Smooth muscle cell of the brain vasculature (primary cell): ENCODE data around the gene WNK2.
"Not testable (repeated sequence)": the region's sequence is repeated elsewhere in the genome, so short reads cannot be mapped to it uniquely, and the experiment has no call there.

Source experiments
- DNase-seq: peaks from one replicate; pipeline ENCODE4 v3.0.0-alpha.2; 2012; ENCODE audit warnings: low read depth, low spot score

Gene WNK2

DNA sequence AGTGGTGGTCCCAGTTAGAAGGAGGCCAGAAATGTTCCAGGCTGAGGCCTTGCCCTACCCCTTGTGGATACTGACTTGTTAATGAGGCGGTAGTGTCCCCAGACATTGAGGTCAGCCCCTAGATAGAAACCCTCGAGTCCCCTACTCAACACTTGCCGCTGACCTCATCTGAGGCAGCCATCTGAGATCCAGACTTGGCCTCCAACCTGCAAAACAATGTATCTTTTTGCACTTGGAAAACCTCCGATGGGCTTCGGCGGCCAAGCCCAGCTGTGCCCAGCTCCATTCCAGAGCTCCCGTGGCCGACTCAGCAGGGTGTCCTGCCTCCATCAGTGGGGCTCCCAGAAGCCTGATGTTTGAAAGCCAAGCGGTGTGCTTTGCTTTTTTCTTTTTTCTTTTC lies 122.1 kb downstream of the WNK2 start:
- no peak for DNase-seq

DNA sequence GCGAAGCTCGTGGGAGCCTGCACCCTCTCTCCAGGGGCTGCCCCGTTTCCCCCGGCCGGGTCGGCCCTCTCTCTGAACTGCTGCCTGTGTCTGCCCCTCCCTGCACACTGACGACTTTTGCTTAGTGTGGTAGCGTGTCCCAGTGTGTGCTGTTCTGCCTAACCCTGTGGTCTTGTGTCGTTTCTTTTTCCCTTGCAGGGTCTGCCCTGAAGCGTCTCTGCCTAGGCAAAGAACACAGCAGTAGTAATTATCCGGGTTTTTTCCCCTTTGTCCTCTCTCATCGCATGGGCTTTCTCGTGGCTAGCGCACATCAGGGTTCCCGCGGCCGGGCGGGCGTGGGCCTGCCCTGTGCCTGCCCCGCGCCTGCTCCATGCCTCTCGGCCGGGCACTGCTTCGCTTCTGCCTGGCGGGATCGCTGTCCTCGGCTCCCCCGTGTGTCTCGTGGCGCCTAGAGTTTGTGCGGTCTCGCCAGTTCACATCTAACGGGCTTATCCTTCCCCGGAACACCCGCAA lies 122.7 kb downstream of the WNK2 start:
- no peak for DNase-seq

DNA sequence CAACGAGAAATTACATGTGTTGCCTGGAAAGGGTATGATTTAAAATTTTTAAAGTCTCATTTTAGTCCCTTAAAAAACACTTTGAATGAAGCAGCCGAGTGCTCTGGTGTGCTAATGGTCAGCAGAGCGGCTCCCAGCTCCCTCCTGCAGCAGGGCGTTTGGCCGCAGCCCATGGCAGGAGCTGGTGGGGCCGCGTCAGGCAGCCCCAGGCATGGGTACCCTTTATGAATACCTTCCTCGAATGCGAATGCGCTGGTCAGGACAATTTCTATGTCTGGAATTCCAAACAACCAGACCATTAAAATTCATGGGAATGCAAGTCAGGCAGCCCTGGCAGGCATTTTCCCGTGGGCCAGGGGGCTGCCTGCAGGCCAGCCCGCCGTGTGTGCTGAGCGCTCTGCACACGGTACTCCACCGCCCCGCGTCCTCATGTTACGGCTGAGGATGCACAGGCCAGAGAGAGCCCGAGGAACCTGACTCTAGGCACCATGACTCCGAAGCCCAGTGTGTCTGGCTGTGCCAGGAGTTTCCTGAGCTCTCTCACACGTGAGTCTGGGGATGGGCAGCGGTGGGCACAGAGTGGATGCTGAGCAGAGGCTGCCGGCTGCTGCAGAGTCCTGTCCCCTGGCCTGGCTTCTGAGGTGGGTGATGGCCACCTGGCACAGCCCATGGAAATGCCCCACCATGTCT lies 123.7 kb downstream of the WNK2 start:
- DNase-seq: no peak

DNA sequence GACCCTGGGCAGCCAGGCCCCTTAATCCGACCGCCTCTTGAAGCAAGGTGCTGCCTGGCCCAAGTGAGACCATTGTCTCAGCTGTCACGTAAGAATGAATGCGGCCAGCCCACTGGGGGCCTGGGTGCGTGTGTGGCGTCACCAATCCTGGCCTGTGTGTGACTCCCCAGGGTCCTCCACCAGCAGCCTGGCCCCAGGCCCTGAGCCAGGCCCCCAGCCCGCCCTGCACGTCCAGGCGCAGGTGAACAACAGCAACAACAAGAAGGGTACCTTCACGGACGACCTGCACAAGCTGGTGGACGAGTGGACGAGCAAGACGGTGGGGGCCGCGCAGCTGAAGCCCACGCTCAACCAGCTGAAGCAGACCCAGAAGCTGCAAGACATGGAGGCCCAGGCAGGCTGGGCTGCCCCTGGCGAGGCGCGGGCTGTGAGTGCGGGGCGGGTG lies 124.2 kb downstream of the WNK2 start:
- no peak for DNase-seq

DNA sequence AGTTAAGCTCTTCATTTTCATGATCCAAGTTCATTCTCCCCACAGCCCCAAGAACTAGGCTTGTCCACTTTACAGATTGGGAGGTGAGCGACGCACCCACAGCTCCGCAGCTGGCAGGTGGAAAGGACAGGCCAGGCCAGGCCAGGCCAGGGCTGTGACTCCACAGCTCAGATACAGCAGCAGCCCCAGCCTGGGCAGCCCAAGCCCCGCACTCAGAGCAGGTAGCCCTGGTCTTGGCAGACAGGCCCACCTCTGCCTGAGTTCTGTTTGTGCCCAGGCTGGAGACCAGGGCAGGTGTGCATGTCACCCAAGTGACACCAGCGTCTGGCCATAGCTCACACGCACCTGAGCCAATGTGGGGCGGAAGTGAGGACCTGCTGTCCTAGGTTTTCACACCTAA lies 124.7 kb downstream of the WNK2 start:
- DNase-seq: no peak

DNA sequence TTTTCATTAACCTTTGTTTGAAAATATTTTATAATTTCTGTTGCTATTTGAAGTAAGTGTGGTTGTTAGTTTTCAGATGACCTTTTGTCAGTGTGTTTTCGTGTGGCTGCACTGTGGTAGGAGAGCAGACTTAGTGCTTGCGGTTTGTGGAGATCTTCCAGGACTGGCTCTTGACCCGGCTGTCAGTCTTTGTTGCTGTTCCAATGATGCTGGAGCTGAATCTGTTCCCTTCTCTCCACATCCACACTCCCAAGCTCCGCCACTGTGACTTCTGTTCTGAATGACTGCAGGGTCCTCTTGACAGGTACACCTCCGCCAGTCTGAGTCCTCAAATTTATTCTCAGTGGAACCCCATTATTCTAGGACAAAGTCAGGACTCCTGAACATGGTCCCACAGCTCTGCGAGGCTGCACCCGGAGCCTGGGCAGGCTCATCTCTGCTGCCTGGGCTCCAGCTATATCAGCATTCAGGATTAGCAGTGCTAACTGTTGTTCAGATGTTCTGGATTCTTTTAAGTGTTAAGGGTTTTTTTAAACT lies 126.0 kb downstream of the WNK2 start:
- no peak for DNase-seq

DNA sequence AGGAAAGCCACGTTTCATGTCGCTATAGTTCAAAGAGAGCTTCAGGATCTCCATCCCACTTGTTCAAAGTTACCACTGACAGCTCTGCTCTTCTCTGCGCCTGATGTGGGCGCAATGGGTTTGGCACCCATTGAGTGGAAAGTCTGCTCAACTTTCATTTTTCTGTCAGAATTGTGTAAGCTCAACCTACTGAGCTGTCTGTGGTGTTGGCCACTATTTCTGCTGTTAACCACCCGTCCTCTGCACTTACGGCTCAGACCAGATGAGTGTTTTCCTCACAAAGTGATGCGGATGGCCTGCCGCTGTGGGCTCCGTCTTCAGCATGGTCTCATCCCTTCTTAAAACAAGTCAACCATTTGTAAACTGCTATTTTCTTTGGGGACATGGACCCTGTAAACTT lies 131.2 kb downstream of the WNK2 start:
- DNase-seq: no peak

DNA sequence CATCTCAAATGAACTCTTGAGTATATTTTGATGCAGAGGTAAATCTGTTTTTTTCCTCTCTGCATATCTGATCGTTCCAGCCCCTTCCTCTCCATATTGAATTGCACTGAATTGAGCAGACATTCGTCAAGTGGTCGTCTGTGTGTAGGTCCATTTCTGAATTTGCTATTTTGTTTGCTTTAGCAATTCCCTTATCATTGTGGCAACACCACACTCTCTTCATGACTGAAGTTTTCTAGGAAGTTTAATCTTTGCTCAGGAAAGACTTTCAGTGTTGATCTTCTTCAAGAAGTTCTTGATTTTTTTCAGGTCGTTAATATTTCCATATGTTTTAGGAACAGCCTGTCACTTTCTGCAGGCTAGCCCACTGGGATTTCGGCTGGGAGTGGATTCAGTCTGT lies 132.0 kb downstream of the WNK2 start:
- DNase-seq: no peak

DNA sequence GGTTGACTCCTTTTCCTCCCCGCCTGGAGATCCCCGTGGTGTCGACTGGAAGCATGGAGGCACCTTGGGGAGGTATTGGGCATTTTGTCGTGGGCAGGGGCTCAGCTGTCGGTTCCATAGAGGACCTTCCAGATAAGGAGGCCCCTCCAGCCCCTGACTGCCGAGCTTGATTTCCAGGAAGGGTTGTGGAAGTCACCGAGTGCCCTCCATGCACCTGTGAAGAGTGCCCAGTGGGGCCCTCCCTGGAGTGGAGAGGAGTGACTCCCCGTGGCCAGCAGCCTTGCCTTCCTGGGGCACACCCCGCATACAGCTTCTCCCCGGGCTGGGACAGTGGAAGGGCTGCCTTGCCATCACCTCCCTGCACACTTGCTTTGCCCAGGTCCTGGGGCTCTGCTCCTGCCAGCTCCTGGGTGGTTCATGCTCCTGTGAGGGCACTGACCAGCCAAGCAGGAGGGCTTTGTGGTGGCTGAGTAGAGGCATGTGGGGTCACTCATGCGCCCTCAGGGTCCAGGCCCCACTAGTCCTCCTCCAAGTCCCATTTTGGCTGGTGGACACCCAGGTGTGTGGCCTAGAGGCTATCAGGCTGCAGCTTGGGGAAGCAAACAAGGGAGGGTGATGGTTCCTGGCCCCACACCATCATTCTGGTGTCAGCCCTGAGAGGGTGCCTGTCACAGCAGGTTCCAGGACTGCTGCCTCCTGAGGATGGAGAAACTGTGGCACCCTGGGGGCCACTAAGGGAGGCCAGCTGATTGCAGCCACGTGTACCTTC lies 133.0 kb downstream of the WNK2 start:
- no peak for DNase-seq

DNA sequence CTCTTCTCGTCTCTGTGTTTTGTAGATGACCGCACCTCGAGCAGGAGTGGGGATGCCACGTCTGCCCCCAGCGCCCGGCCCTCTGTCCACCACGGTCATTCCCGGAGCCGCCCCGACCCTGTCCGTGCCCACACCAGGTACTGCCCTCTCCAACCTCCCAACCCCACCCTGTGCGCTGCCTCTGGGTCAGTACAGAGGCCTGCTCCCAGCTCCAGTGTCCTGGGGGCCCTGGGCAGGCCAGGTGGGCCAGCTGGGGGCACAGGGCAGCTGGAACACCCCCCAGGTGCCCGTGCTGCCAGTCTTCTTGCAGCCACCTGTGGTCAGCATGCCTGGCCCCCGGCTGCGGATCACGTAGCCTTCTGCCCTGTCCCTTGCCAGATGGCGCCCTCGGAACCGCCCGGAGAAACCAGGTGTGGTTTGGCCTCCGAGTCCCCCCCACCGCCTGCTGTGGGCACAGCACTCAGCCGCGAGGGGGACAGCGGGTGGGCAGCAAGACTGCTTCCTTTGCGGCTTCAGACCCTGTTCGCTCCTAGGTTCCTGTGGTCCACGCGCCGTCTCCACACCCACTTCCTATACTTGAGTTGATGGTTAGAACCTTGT lies 133.7 kb downstream of the WNK2 start:
- DNase-seq: no peak

DNA sequence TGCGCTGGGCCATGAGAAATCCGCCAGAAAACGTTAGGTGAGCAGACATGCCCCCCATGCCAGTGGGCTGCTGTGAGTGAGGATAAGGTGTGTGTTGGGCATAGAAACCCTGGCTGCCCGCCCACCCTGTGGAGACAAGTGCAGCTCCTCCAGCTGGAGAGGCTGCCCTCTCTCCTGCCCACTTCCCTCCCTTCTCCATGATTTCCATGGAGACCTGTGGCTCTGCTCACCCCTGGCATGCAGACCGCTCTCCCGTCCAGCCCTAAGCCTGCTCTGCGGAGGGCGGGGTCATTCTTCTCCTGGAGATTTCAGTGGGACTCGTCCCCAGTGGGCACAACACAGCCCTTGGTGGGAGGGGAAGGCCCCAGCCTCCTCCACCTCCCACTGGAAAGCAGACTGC lies 134.5 kb downstream of the WNK2 start:
- no peak for DNase-seq

DNA sequence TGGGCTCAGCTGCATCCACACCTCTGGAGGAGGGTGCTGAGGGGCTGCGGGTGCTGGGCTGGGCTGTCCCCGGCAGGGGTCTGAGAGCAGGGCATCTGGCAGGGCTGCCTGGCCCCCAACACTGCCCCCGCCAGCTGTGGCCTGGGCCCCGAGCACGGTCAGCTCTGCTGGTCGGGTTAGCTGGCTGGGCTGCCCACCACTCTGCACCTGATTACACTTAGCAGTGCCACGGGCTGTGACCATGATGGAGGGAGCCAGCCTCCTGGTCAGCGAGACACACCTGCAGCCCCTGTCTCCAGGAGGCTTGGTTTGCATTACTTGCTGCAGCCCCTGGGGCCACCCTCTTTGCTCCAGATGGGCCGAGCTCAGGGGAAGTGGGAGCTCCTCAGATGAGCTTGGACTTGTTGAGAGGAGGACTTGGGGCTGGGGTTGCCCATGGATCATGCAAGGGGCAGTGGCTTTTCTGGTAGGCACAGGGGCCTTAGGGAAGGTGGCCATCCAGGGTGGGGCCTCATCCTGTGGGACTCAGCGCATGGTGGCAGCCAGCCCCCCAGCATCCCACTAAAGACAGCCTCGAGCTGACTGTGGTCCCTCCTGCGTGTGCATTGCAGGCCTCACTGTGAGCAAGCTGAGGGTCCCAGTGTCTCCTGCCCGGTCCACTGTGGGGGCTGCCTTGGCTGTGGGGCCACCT lies 135.5 kb downstream of the WNK2 start:
- DNase-seq: no peak

DNA sequence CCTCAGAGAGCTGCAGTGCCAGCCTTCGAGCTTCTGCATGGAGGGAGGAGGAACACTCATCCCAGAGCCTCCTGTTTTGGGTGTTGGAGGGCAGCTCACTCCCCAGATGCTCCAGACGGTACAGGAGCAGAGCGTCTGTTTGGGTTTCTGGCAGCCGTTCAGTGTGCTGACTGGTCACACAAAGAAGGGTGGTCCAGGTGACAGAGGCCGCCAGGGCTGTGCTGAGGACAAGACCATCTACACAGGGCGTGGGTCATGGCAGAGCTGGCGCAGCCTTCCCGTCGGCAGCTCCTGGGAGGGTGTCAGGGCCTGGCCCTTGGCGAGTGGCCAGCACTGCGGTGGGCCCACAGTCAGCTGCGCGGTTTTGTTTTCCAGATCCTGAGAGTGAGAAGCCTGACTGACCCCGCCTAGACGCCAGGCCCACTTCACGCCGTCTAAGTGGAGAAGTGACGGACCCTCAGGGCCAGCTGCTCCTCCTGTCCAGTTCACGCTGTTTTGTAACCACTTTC lies 136.1 kb downstream of the WNK2 start:
- DNase-seq: no peak

DNA sequence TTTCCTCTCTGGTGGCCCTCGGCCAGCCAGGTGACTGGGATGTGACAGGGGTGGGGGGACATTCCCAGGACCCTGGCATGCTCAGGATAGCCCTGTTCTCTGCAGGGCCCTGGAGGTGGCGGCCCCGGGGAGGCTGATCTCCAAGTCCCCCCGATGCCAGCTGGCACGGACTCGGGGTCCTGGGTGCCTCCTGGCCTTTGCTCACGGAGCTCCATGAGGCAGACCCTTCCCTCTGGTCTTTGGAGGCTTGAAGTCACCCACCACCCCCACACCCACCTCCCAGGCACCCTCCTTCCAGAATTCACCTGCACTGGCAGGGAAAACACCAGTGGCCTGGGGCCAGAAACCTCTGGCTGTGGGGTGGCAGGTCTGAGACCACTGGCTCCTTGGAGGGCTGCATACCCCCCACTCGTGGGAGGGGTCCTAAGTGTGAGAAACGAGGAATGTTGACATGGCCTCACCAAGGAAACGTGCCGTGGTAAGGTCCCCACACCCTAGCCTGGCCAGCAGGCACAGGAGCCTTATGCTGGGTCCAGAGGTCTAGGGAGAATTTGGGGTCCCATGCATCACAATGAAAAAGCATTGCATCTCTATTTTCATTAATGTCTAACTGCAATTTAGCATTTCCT lies 136.8 kb downstream of the WNK2 start:
- no peak for DNase-seq

DNA sequence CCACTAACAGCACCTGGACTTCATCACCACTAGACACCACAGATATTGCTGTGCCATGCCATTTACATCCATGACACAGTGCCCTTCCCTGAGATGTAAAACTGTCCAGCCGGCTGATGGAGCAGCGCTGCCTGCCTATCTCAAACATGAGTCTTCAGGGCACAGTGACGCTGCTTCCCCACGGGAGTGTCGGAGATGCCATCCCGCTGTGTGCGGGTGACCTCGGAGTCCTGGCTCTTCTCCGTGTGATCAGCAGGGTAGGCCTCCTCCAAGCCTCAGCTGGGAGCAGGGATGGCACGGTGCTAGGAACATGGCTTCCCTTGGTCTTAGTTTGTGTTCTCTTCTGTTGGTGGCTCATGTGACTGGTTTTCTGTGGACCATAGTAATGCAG lies 137.3 kb downstream of the WNK2 start:
- no peak for DNase-seq

DNA sequence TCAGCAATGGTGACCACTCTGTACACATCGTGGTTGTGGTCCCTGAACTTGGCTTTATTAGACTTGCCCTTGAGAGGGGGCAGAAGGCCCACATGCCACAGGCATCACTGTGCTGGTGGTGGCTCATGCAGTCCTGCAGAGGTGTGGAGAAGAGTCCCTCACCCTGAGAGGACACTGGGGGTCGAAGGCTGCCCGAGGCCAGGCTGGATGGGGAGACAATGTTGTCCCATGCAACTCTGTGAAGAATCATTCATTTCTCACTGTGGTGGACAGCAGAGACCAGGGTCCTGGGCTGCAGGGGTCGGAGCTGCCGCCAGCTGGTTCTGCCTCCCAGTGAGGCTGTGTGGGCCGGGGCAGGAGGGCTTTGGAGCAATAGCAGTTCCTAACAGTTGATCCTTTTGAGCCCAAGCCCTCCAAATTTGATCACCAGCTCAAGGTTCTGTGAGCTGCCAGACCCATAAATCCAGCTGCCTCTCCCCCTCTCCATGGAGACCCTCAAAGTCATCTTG lies 139.6 kb downstream of the WNK2 start:
- not testable (repeated sequence) for DNase-seq

DNA sequence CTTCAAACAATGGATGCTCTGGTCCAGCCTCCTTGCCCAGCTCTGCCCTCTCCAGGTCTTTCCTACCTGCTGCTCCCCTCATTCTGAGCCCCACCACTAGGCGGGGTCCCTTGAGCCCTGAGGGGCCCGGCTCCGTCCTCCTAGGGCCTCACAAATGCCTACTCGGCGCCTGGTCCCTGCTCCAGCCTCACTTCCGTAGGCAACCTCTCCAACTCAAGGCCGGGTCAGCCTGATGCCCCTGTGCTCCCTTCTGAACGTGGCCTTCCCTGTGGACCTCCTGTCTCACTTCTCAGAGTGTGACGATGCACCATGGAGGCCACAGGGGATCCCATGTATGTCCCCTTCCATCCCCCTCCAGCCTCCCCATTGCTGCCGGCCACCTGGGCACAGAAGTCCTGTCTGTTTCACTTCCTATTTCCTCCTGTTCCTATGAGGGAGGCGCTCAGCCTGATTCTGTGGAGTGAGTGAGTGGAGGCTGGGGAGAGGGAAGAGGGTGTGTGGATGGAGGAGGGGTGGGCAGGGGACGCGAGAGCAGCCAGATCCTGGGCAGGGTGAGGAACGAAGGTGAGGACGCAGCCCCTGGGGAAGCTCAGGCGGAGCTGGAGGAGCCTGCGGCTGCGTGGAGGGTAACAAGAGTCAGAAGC lies 140.4 kb downstream of the WNK2 start:
- no peak for DNase-seq

DNA sequence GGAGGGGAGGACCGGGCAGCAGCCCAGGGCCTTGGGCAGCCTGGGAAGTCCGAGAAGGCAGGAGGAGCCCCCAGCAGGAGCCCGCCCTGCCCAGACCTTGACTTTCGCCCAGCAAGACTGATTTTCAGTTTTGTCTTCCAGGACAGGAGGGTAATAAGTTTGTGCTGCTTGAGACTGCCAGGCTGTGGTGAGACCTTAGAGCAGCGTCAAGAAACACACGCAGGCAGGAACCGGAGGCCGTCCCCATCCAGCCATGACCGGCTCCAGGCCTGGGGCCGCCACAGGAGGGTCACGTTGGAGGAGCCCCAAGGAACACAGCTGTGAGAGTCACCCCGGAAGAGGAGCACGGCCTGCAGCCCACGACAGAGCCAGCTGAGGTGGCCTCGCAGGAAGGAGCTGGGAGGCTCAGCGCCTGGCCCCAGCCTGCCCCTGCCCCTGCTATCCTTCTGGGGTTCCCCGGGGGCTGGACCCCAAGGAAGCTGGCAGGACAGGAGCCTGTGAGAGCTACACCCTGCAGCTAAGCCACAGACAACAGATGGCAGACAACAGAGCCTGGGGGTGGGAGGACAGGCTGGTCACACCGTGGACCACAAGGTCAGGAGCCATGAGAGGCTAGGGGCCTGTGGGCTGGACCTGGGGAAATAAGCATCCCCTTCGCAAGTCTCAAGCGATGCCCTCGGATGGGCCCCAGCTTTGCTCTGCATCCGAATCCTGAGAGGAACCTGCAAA lies 141.5 kb downstream of the WNK2 start:
- no peak for DNase-seq

DNA sequence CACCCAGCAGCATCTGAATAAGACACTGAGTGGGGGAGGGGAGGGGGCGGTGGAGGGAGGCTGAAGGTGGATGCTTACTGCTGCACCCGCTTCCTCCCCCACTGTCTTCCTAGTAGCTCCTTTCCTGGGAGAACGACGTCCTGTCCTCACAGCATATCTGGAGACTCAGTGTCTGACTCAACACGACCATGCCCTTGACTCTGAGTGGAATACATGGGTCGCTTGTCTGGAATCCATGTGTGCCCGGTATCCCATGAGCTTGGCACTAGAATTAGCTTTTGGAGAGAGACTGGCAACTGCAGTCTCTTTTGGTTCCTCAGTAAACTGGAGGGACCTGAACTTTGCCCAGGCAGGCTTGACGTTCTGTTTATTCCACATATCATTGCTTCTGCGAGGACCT lies 142.1 kb downstream of the WNK2 start:
- DNase-seq: no peak

DNA sequence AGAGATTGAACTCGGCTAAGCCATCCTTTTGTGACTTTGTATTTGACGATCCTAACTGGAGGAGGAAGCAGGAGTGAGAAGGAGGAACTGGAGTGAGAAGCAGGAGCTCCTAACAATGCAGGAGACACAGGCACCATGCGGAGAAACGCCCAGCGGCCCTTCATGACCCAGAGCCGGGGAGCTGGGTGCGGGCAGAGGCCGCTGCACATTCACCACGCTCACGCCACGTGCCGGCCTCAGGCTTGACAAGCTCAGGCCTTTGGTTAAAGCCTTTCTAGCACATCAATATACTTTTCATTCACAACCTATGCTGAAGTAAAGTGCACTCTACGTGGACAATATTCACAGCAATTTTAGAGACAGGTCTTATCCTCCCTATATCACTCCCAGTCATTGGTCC lies 142.7 kb downstream of the WNK2 start:
- no peak for DNase-seq
